NCI-H1048 (cell line): ENCODE measurements around the gene ARHGEF2.

Experiments
- DNase-seq: peaks from one replicate; lab custom pipeline; 2025; lab: John Stamatoyannopoulos, UW

ARHGEF2 gene

DNA sequence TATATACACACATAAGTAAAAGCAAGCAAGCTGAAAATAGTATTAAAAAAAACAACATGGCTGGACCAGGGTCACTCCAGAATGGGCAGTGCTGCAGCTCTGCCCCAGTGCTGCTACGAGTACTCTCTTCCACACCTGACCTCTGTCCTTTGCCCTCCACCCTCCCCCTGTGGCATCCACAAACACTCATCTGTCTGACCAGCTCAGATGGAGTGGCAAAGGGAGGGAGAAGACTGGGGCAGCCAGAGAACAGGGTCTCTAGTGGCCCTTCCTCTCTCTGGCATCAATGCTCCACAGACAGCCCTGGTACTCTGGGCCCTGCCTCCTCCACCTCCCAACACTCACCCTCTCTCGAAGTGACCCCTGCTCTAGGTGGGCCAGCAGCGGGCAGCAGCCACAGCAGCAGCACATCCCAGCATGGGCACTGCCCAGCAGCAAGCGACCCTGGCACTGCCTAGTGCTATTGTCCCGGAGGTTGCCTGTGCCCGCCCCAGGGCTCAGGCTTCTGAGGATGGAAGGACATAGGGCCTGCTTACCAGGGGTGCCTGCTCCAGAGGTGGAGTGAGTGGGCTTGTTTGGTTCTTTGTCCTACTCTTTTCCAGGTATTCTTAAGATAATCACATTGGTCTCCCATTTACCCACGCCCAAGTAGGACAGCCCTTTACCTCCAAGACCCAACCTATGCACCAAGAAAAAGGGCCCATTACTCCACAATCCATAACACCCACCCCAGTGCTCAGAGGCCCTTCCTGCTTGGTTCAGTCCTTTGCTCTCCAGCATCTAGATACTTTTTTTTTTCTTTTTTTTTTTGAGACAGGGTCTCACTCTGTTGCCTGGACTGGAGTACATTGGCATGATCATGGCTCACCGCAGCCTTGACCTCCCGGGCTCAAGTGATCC is 6.2 kb downstream of the ARHGEF2 start:
- no peak for DNase-seq

DNA sequence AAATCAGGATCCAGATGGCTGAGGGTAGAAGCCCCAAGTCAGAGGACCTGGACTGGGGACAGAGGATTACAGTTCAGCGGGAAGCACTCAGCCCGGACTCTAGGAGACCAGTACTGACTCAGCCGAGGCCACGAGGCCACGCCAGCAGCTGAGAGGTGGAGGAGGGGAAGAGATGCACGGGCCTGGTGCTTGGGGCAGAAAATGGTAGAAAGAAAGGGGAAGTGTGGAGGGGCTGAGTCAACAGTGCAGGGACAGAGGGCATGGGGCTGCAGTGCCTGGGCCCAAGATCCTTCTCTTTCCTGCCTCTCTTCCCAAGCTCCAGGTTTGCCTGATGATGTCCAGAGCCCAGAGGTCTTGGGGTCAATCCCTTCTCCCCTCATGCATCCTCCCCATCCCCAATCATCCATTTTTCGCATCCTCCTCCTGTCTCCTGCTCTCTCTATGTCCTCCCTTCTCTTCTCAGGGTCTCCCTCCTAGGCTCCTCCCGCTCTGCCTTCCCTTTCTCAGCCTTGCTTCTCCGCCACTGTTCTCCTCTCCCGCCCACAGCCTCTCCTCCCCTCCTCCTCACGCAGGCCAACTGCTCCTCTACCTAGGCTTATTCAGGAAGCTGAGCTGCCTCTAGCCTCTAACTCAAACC is 7.7 kb downstream of the ARHGEF2 start:
- no peak for DNase-seq

GRCh38 chr1:155969377-155969791 is 9.0 kb downstream of the ARHGEF2 start:
- DNase-seq = no peak

DNA sequence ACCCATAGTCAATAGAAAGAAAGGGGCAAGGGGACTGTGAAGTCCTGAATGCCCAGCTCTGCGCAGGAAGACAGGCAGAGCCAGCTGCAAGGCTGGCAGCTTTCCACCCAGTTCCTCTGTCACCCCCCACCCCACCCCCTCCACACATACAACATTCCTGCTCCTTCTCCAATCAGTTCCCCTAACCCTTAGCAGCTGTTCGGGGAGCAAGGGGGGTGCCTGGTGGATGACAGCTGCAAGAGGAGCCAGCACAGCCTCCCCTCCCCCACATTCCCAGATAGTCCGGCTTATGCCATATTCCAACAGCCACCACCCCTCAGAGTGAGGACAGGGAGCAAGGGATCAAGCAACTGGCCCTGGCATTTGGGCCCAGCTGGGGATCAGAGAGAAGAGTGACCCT is 9.7 kb downstream of the ARHGEF2 start:
- DNase-seq = no peak

- no peak for DNase-seq
Measured at GRCh38 chr1:155968051-155968400, 10.3 kb downstream of the ARHGEF2 start.

DNA sequence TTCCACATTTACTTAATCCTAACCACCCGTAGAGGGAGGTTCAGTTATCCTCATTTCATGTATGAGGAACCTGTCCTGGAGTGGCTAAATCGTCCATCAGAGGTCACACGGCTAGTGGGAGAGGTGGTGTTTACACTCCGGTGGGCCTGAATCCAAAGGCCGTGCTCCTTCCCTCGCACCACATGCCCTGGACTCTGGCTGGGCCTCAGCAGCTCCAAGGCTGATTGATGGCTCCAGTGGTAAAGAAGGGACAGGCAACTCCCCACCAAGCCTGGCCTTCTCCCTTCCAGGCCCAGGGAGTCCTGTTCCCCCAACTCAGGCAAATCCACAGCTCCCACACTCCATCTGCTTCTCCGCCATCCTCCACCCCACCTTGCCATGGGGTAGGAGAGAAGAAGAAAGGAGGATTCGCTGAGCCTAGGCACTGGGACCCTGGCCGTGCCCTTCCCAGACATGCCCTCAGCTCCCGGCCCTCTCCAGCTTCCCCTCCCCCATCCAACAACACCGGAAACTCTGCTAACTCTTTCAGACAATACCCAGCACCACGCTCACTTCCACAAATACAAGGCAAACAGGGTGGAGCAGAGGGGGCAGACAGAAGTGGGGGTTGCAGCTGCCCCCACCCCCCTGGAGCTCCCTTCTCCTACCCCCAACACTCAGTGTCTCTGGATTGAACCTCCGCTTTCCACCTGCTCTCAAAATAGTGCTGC is 10.9 kb downstream of the ARHGEF2 start:
- DNase-seq = no peak

- no peak for DNase-seq
Measured at GRCh38 chr1:155966750-155967149, 11.6 kb downstream of the ARHGEF2 start.

DNA sequence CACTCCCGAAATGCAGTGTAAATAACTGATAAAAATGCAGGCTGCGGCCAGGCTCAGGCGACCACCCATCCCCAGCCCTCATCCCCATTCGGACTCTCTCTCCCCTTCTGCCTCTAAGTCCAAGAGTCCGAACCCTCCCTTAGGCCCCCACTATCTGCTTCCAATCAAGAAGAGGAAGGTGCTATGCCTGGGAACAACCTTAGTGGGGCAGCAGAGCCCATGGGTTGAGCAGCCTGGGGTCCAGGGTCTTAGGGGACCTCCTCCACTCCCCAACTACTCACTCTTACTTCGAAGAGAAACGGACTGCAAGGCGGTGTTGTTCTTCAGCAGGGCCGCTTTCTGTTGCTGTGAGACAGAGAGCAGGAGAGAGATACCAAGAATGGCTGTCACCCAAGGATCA is 12.2 kb downstream of the ARHGEF2 start:
- DNase-seq = no peak

DNA sequence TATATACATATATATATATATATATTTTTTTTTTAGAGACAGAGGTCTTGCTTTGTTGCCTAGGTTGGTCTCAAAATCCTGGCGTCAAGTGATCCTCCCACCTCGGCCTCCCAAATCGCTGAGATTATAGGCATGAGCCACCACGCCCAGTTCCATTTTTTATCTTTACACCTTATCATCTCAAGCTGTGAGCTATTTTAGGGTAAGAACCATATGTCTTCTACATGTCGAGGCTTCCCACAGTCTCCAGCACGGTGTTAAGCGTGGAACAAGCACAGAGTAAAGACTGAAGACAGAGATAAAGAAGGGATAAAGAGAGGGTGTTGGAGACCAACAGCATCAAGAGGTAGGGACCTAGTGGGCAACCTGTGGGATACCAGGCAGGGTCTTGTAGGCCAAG is 14.2 kb downstream of the ARHGEF2 start:
- DNase-seq = no peak

- no peak for DNase-seq
Measured at GRCh38 chr1:155962599-155963211, 15.6 kb downstream of the ARHGEF2 start.

DNA sequence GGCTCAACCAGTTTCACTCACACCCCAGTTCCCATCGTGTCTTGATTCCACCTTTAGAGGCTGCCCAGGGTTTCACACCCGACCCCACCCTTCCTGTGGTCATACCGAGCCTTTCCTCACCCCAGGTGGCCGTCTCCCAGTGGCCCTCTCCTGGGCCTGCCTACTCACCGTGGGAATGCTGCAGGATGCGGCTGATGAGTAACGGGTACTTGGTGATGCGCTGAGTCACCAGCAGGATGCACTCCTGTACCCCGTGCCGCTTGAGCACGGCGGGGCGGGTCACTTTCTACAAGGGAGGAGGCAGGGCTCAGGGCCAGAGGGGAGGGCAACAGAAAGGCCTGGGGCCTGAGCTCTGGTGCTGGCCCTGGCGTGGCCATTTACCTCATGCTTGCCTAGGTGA is 16.4 kb downstream of the ARHGEF2 start:
- DNase-seq = no peak

- DNase-seq = no peak
Measured at GRCh38 chr1:155960081-155960745, 18.1 kb downstream of the ARHGEF2 start.

DNA sequence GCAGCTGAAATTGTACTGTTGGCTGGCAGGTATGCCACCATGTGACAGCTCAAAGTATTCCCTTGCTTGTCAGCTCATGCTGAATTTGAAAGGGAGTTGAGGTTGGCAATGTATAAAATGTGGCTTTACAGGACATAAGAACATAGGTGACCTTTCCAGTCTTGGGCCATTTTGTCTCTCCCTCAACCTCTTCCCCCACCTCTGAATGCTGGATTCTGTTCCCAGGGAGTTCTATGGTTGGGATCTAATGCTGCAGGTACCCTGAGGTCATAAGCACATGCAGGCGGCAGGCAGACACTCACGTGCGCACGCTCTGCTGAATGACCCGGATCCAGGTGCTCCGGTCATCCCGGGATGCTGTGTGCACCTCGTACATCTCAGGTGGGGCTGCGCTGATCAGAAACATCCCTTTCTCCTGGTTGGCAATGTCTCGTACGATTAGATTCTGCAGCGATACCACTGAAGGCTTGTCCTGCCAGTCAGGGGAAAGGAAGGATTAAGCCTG is 20.9 kb downstream of the ARHGEF2 start:
- DNase-seq = no peak

DNA sequence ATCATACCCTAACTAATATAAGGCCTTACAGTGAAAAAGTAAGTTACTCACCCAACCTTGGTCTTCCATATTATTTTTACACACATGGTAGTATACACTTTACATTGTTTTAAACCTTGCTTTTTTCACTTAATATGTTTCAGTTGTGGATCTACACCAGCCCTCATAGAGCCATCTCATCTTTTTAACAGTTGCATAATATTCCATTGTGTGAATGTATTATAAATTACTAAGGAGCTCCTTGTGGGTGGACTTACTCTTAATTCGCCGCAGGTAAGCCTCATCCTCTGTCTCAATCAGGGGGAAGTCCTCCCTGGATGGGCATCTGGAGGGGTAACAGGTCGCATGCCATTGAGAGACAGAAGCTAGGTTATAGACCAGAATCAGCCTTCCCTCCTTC is 23.7 kb downstream of the ARHGEF2 start:
- DNase-seq = no peak

DNA sequence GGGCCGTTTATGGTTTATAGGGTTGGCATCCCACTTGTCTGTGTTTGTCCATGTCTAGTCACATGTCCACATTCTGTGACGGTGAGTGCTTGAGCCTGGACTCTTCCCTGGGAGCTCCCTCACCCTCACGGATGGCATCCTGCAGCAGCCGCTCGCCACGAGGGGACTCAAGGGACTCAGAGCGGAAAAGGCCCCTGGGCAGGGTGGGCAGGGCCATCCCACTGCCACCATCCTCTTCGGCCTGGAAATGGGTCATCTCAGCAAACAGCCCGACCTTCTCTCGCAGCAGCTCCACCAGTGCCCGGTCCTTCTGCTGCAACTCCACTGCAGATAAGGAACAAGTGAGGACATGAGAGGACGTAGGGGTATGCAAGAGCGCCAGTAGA is 25.8 kb downstream of the ARHGEF2 start:
- no peak for DNase-seq

- DNase-seq = no peak
Measured at GRCh38 chr1:155951753-155952504, 26.4 kb downstream of the ARHGEF2 start.

DNA sequence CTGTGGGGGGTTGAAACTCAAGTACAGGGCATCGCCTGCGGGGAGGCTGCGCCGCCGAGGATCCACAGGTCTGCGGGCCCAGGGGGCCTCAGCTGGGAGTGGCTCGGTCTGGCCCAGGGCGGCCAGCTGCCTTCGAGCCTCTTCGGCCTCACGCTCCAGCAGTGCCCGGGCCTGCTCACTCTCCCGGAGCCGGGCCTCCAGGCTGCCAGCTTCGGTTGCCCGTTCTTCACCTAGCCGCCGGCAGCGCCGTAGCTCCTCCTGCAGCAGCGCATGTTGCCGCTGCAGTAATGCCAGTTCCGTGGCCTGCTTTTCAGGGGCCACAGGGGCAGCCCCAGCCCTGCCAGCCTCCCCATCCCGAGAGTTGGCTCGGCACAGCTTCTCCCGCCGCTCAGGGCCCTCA is 27.5 kb downstream of the ARHGEF2 start:
- DNase-seq = no peak

DNA sequence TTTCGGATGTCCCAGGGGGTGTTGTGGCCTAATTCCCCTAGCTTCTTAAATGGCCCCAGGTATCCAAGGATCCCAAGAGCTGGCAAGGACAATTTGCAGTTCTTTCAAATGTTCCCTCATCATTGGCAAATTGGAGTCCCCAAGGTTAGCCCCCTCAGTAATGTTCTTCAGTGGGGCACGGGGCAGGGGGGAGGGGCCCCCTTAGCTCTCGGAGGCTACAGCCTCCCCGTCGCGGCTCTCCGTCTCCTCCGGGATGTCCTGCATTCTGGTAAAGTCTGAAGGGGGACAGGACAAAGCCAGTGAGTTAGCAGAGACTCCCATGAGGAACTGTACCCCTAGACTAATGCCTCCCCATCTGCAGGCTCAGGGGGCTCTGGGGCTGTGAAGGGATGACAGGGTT is 30.6 kb downstream of the ARHGEF2 start:
- DNase-seq = no peak

GRCh38 chr1:155947292-155947691 is 31.1 kb downstream of the ARHGEF2 start:
- DNase-seq = no peak

DNA sequence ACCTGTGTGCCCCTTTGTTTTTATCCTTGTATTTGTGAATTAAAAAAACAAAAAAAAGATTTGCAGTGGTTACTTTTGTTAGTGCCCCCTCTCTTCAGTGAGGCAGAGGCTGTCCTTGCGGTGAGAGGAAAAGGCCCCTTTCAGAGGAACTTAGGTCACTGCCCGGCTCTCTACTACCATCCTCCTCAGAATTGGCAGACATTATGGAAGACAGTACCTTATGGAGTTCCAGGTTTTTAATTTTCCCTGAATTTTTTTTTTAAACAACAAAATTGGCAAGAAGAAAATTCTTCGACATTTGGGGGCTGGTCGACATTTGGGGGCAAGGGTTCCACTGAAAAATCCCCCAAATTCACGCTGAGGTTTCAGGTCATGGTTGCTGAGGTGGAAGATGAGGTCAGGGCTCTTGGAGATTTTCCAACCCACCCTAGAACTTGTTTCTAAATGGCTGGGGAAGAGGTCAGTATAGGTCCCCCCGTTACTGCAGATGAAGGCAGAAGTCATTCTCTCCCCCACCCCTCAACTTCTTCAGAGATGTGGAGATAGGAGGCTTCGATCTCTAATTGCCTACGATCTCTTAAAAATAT is 31.6 kb downstream of the ARHGEF2 start:
- DNase-seq = no peak

- DNase-seq = no peak
Measured at GRCh38 chr1:155944444-155944799, 33.9 kb downstream of the ARHGEF2 start.
